ENCODE measurements around the gene PES1. TPM values are rescaled to one million over a fixed set of nuclear protein-coding genes. Genes with fewer than 3 reads are reported as not detected.

Gene PES1
- total and polyA plus RNA-seq, 2 of the 13 experiments (the other 11 are each of a cell fraction or from before 2014, with no cell fraction given): 65.1 to 94.7 TPM

DNA sequence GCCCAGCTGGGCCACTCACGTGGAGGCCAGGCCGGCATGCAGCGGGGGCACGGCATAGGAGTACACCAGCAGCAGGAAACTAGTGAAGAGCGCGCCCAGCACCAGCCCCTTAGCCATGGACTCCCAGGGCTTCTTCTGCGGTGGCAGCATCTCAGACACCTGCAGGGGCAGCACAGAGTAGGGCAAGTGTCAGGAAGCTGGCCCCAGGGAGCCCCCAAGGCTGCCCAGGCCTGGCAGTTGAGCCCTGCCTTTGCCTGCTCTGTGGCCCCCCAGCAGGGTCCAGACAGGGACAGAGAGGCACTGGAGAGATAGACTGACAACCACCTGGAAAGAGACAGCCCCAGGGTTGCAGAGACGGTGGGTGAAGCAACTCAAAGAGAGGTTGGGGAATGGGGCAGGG, 34.5 kb downstream of the PES1 start:
- Histone ChIP-seq H3K27me3 (ENCODE audit: control insufficient read depth in 1 of 2, insufficient read depth in 2 of 2, low read length in 2 of 2) (no peaks in the 10 kb centered on the region), H4K20me1 (ENCODE audit: insufficient read depth, low read length) (no peaks in the 10 kb centered on the region), H3K9ac (ENCODE audit: insufficient read depth, low read depth, low read length) (no peak overlapping the region), H3K79me2 (ENCODE audit: insufficient read depth, low read length) (no peaks in the 10 kb centered on the region), H3K9me3 (ENCODE audit: low read length) (no peaks in the 10 kb centered on the region), H3K4me3 (replicated peaks in 1 of 3; ENCODE audit: insufficient read depth in 1 of 3, low read depth in 2 of 3, low read length in 3 of 3) (no peak overlapping the region), H3K4me1 (ENCODE audit: insufficient read depth, low read length) (peaks cover 25% of the 10 kb centered on the region), H3K36me3 (replicated peaks in 1 of 2; ENCODE audit: control insufficient read depth in 1 of 2, insufficient read depth in 2 of 2, low read length in 2 of 2) (no peaks in the 10 kb centered on the region), H3K4me2 (ENCODE audit: low read depth, low read length) (no peak overlapping the region), H3K27ac (ENCODE audit: extremely low read length, insufficient read depth, low read length) (no peak overlapping the region), H2AFZ (ENCODE audit: low read length) (no peak overlapping the region)
- no TSS peak for BruUV-seq (replicated peaks)
- in situ Hi-C loops (cut with HindIII; ENCODE audit: extremely low pct_ligation_motif_present, low pct_unique_long_range_greater_than_20kb) (no loop called here), intact Hi-C loops (cut with micrococcal nuclease; ENCODE audit: unreplicated experiment) (loop anchor here (5.0 kb wide), 1 partner anchor 200 kb away; no protein-coding TSS in a partner anchor)
- TF ChIP-seq SMAD1 (CRISPR knock-in tag; IDR thresholded peaks at IDR 0.05; ENCODE audit: borderline replicate concordance, low read depth) (no peak), ZNF7 (CRISPR knock-in tag; IDR thresholded peaks at IDR 0.05) (no peak), ASH2L (IDR thresholded peaks at IDR 0.05; ENCODE audit: insufficient read length, low read depth, low read length) (no peak), RBFOX2 (IDR thresholded peaks at IDR 0.05; ENCODE audit: low read depth, low read length) (no peak)
- TF ChIP-seq, protein P1, sequence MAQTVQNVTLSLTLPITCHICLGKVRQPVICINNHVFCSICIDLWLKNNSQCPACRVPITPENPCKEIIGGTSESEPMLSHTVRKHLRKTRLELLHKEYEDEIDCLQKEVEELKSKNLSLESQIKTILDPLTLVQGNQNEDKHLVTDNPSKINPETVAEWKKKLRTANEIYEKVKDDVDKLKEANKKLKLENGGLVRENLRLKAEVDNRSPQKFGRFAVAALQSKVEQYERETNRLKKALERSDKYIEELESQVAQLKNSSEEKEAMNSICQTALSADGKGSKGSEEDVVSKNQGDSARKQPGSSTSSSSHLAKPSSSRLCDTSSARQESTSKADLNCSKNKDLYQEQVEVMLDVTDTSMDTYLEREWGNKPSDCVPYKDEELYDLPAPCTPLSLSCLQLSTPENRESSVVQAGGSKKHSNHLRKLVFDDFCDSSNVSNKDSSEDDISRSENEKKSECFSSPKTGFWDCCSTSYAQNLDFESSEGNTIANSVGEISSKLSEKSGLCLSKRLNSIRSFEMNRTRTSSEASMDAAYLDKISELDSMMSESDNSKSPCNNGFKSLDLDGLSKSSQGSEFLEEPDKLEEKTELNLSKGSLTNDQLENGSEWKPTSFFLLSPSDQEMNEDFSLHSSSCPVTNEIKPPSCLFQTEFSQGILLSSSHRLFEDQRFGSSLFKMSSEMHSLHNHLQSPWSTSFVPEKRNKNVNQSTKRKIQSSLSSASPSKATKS (CRISPR knock-in tag; IDR thresholded peaks at IDR 0.05): no peak
- TF ChIP-seq, protein P2, sequence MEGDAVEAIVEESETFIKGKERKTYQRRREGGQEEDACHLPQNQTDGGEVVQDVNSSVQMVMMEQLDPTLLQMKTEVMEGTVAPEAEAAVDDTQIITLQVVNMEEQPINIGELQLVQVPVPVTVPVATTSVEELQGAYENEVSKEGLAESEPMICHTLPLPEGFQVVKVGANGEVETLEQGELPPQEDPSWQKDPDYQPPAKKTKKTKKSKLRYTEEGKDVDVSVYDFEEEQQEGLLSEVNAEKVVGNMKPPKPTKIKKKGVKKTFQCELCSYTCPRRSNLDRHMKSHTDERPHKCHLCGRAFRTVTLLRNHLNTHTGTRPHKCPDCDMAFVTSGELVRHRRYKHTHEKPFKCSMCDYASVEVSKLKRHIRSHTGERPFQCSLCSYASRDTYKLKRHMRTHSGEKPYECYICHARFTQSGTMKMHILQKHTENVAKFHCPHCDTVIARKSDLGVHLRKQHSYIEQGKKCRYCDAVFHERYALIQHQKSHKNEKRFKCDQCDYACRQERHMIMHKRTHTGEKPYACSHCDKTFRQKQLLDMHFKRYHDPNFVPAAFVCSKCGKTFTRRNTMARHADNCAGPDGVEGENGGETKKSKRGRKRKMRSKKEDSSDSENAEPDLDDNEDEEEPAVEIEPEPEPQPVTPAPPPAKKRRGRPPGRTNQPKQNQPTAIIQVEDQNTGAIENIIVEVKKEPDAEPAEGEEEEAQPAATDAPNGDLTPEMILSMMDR (CRISPR knock-in tag; IDR thresholded peaks at IDR 0.05): 0 out of 2 replicates have a peak, but pooled peaks have one; percentile 5
- TF ChIP-seq, protein P3, sequence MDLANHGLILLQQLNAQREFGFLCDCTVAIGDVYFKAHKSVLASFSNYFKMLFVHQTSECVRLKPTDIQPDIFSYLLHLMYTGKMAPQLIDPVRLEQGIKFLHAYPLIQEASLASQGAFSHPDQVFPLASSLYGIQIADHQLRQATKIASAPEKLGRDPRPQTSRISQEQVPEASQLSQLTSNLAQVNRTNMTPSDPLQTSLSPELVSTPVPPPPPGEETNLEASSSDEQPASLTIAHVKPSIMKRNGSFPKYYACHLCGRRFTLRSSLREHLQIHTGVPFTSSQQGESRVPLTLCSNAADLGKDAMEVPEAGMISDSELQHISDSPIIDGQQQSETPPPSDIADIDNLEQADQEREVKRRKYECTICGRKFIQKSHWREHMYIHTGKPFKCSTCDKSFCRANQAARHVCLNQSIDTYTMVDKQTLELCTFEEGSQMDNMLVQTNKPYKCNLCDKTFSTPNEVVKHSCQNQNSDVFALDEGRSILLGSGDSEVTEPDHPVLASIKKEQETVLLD (CRISPR knock-in tag; IDR thresholded peaks at IDR 0.05; ENCODE audit: low read depth): no peak
- CTCF ChIA-PET (ENCODE audit: low intra/inter-chr PET ratio, low total read pairs): no interaction called here
- POLR2A ChIA-PET: no interaction called here
- WGBS (ENCODE audit: low lambda C conversion rate): 90% methylated on average over 6 of the region's 8 CpGs
- ATAC-seq: peak; percentile 11; the same call in 2 of the 3 replicates
- FAIRE-seq: no peak
- no peak for DNase-seq (ENCODE audit: low spot score)

Measured in HepG2 (cell line).